ENCODE results near the gene GMPS. TPM values are rescaled to one million over a fixed set of nuclear protein-coding genes. Genes with fewer than 3 reads are reported as not detected.
A peak's percentile ranks its signal among the peaks of the same experiment; 100 is the strongest.

Gene GMPS
- total and polyA plus RNA-seq, 9 of the 15 experiments (the other 6 are each of a cell fraction or from before 2014, with no cell fraction given) = 73.7 to 282 (median 156) TPM

DNA sequence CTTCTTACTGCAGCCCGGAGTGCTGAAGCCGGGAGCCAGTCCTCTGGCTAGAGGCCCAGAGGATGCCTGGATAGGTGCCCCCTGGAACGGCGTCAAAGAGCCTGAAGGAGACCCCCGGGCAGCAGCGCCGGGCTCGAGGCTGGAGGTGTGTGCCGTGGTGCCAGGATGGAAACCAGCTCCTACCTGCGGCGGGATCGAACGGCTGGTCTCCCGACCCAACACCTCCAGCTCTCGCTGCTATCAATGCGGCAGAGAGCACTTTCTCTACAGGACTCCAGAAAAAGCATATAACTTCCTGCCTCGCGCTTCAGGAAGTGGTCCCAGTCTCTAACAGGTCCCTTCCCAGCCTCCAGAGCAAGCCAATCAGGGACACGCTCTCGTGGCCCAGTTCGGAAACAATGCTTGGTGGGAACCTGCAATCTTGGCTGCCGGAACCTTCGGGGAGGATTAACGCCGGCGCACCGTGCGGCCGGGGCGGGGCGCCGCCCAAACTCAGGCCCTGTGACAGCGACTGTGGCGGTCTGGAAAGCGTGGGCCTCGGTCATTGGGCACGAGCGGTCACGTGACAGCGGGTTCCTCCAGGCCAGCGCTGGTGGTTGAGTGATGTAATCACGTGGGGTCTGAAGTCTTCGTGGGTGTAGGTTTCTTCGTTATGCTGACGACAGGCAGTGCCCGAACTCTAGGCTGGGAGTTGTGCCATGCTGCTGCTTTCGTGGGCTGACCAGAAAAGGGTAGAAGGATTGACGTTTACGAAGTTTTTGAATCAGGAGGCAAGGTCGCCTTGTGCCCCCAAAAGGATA is 16.1 kb upstream of the GMPS start, which contains the start of gene SLC33A1 (continued):
- 0 out of 2 replicates have a peak, but pooled peaks have one; percentile 42 for TF ChIP-seq SMARCA4 (IDR thresholded peaks at IDR 0.05)
- no peak for TF ChIP-seq ZNF282 (CRISPR knock-in tag; IDR thresholded peaks at IDR 0.05)
- TF ChIP-seq NONO (IDR thresholded peaks at IDR 0.05; ENCODE audit: low read depth in 2 of 2, low read length in 1 of 2) = 0 out of 4 replicates have a peak, but pooled peaks of 1 of the 2 experiments have one; percentile 28
- TF ChIP-seq HMG20B (CRISPR knock-in tag; IDR thresholded peaks at IDR 0.05) = no peak
- TF ChIP-seq E2F3 (CRISPR knock-in tag; IDR thresholded peaks at IDR 0.05) = peak; percentile 13; the same call in 1 of the 2 replicates
- 0 out of 2 replicates have a peak, but pooled peaks have one; percentile 39 for TF ChIP-seq SPI1 (IDR thresholded peaks at IDR 0.05; ENCODE audit: borderline replicate concordance, low read depth, low read length)
- no peak for TF ChIP-seq ETS2 (tag; IDR thresholded peaks at IDR 0.05; ENCODE audit: borderline replicate concordance, poor library complexity, severe bottlenecking)
- peak; percentile 11; the same call in 1 of the 2 replicates for TF ChIP-seq E2F4 (CRISPR knock-in tag; IDR thresholded peaks at IDR 0.05; ENCODE audit: low read depth)
- TF ChIP-seq ZNF644 (tag; IDR thresholded peaks at IDR 0.05; ENCODE audit: low read depth) = no peak
- peak; percentile 84 for TF ChIP-seq NR2C1 (IDR thresholded peaks at IDR 0.05)
- TF ChIP-seq NR2C1 (tag; IDR thresholded peaks at IDR 0.05) = peak; percentile 87
- peak; percentile 74 to 84; a peak in 3 of 4 replicates for TF ChIP-seq RCOR1 (IDR thresholded peaks at IDR 0.05; ENCODE audit: borderline replicate concordance in 1 of 2, low read depth in 2 of 2, low read length in 2 of 2)
- TF ChIP-seq ZNF212 (CRISPR knock-in tag; IDR thresholded peaks at IDR 0.05) = no peak
- peak in 2 of 3 experiments; percentile 32 to 67 for TF ChIP-seq YY1 (IDR thresholded peaks at IDR 0.05; ENCODE audit: borderline replicate concordance in 1 of 3, control insufficient read depth in 1 of 3, extremely low read depth in 1 of 3, insufficient read depth in 3 of 3, insufficient read length in 1 of 3, insufficient replicate concordance in 2 of 3, low read depth in 1 of 3, low read length in 2 of 3)
- TF ChIP-seq GATAD2B (IDR thresholded peaks at IDR 0.05; ENCODE audit: borderline replicate concordance) = peak; percentile 70
- no peak for TF ChIP-seq ZNF780A (CRISPR knock-in tag; IDR thresholded peaks at IDR 0.05)
- peak; percentile 92 for TF ChIP-seq PHF20 (IDR thresholded peaks at IDR 0.05; ENCODE audit: partially characterized antibody)
- no peak for TF ChIP-seq ZNF77 (CRISPR knock-in tag; IDR thresholded peaks at IDR 0.05)
- no peak for TF ChIP-seq FOXJ3 (CRISPR knock-in tag; IDR thresholded peaks at IDR 0.05)
- peak; percentile 97 for TF ChIP-seq ATF3 (IDR thresholded peaks at IDR 0.05)
- TF ChIP-seq ATF3 (CRISPR knock-in tag; conservative IDR thresholded peaks at IDR 0.05) = peak; percentile 51; the same call in 1 of the 2 replicates
- peak; percentile 67 for TF ChIP-seq SMAD1 (IDR thresholded peaks at IDR 0.05; ENCODE audit: low read depth, low read length, partially characterized antibody)
- no peak for TF ChIP-seq ARID2 (IDR thresholded peaks at IDR 0.05)
- no peak for TF ChIP-seq GTF2A2 (tag; IDR thresholded peaks at IDR 0.05)
- peak; percentile 25; the same call in 1 of the 2 replicates for TF ChIP-seq ZSCAN32 (CRISPR knock-in tag; IDR thresholded peaks at IDR 0.05)
- TF ChIP-seq HNRNPK (IDR thresholded peaks at IDR 0.05; ENCODE audit: low read depth, low read length, poor library complexity, severe bottlenecking) = no peak
- TF ChIP-seq BMI1 (IDR thresholded peaks at IDR 0.05; ENCODE audit: low read length) = no peak

All from K562 (cell line).